Thoracic aorta endothelial cell (primary cell): Measurements from ENCODE around the gene PAOX. TPM values are rescaled to one million over a fixed set of nuclear protein-coding genes. Genes with fewer than 3 reads are reported as not detected.

Source experiments
- small RNA-seq: library from RNA; depleted of rRNA; stranded (forward); fragments of <200 nt; gene quantifications from one replicate; pipeline ENCODE3, GENCODE V24; 2012
- total RNA-seq: library from RNA; depleted of rRNA; stranded (reverse); fragments of >200 nt; gene quantifications from 2 replicates; pipeline ENCODE4 v1.2.3, GENCODE V29; 2012

The PAOX gene
- 3.9 and 4.6 TPM in 2 replicates for total RNA-seq

DNA sequence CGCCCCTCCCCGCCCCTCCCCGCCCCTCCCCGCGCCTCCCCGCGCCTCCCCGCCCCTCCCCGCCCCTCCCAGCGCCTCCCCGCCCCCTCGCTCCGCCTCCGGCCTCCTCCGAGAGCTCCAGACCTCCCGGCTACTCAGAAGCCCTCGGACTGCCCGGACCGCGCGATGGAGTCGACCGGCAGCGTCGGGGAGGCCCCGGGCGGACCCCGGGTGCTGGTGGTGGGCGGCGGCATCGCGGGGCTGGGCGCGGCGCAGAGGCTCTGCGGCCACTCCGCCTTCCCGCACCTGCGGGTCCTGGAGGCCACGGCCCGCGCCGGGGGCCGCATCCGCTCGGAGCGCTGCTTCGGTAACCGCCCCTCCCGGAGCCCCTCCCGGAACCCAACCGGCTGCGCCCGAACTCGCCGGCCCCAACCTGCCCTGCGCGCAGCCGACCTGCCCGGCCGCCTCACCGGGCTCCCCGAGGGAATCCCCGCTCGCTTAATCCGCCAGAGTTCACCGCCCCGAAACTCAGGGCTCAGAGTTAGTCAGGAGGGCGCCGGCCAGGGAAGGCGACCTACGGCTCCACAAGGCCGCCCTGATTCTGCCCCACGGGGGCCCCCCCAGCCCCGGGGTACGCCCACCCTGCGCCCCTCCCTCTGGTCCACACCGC is at the start of gene PAOX:
Gene PAOX (plus strand): TSS at position 111 of the 649 bp plus-strand sequence. CDS start 55 bp downstream, at position 166.

DNA sequence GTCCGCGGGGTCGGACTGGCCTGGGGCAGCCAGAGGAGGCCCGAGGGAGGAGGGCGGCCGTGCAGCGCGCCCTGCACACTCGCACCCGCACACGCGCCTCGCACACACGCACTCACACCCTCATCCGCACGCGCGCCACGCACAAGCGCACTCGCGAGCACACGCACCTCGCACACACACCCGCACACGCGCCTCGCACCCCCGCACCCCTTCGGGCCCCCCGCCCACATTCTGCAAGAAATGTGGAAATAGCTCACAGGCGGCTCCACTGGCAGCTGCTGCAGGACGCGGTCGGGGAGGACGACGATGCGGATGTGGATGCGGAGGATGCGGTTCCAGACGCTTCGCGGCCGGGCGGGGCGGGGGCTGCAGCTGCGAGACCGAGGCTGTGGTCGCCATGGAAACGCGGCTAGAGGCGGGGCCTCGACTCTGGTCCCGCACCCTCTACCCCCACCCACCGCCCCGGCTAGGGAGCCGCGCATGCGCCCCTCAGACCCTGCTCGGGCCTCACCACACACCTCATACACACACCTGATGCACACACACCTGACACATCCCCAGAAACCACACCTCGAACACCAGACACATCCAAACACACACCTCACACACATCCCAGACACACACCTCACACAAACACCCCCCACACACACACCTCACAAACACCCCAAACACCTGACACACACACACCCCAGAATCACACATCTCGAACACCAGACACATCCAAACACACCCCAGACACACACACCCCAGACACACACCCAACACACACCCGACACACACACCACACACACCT is 42.3 kb upstream of the PAOX start, which contains the start of gene CALY:
Gene CALY (minus strand): TSS at position 320 of the 793 bp plus-strand sequence. CDS start 7,907 bp downstream, outside the sequence.

DNA sequence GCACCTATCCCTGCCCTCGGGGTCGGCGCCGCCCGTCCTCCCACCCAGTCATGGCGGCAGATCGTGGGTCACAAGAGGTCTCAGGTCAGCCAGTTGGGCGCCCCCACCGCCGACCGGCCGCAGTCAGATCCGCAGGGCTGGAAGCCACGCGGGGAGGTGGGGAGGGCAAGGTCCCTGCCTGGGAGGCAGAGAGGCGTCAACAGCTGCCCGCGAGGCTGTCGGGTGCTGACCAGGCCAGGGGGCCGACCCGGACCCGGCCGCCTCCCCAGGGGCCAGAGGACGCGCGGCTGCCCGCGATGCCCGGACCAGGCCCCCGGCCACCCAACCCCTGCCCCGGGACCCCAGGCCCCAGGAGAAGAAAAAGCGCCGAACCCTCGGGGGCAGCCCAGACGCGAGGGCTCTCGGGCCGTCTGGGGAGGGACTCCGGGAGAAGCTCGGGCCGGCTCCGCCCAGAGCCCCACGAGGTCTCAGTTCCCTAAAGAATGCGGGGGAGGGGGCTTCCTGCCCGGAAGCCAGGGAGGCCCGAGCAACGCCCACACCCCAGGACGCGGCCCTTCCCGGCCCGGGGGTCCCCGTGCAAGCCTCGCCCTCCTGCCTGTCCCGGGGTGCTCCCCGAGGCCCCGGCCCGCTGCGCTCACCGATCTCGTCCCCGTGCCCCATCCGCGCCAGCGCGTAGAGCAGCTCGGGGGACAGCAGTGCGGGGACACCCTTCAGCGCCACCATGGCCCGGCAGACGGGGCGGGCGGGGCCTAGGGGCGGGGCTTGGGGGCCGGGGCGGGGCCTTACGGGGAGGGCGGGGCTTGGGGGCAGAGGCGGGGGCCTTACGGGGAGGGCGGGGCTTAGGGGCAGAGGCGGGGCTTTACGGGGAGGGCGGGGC is 21.5 kb upstream of the PAOX start, which contains the start of gene FUOM:
Gene FUOM (minus strand): TSS at position 735 of the 877 bp plus-strand sequence. CDS start 12 bp downstream, at position 723.

DNA sequence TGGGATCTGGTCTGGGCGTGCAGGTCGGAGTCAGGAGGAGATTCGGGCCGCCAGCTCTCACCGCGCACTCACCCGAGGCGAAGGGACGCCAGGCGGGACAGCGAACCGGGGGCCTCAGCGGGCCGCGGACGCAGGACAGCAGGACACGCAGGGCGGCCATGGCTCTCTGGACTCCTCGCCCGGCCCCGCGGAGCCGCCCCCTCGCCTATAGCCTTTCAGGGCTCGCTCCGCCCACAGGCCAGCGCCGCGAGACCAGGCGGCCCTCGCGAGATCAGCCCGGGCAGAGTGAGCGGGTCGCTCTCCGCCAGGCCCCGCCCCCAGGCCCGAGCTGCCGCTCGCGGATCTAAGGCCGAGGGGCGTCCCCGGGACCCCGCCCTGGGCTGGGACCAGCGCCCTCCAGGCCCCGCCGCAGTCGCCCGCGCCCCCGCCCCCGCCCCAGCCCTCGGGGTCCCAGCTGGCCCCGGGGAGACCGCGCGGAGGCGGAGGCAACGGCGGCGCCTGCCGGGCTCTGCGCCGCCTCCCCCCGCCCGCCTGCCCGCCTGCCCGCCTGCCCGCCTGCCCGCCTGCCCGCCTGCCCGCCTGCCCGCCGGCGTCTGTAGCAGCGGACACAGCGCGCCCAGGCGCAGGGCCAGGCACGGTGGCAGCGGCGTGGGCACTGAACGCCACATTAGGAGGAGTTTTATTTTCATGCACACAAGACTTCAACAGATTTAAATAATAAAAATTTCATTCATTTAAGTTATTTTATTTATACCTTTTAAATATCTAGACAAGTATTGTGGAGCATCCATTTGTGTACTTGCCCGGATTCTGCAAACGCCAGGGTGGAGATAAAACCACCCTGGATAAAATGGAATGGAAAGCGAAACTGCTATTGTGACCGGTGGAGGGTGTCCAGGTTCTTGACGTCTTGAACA is 5.6 kb upstream of the PAOX start, which contains the start of gene ECHS1:
Gene ECHS1 (minus strand): TSS at position 181 of the 917 bp plus-strand sequence. CDS start 21 bp downstream, at position 160.

DNA sequence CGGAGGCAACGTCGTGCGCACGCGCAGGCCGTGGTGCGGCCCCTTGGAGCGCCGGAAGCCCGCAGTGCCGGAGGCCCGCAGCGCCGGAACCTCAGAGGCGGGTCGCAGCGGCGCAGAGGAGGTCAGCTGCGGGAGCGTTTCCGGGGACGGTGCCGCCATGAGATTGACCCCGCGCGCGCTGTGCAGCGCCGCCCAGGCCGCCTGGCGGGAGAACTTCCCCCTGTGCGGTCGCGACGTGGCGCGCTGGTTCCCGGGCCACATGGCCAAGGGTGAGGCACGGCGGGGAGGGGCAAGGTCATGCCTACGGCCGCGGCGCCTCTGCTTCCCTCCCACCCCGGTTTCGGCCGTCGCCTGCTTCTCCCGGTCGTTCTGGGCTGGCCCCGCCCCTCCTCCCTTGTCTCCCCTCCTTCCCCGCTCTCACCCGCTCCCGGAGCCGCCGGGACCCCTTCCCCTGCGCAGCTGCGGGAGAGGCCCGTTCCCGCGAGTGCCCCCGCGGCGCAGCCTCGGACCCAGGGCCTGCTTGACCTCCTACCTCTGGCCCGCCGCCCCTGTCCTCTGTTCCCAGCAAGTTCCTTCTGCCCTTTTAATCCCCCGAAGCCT is 15.1 kb downstream of the PAOX start, which contains the start of gene MTG1:
Gene MTG1 (plus strand): TSS at position 94 of the 600 bp plus-strand sequence. CDS start 64 bp downstream, at position 158.

DNA sequence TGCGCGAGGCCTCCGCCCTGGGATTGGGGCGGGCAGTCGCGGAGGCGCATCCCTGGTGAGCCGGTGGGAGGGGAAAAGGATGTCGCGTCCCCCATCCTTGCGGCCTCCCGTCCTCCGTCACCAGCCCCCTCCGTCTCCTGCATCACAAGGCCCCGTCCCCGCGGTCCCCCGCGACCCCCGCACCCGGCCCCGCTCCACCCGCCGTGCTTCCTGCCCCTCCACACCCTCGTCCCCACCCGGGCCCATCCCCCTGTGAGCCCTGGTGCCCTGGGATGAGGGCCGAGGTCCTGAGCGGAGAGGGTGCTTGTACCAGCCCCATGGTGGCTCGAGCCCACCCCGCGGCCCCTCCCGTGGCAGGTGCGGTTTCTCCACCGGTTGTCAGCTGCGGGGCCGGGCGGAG is 45.5 kb downstream of the PAOX start, which contains the start of gene SPRN:
Gene SPRN (minus strand): TSS at position 25 of the 400 bp plus-strand sequence. CDS start 944 bp downstream, outside the sequence.

Small RNAs within 50 kb of the gene (small RNA-seq; reads per million reads assigned to genes)
- gene AL360181.4 = not detected
- not detected for gene BANF1P2
- gene MIR3944 = 0.21 reads per million

Other genes with a start within 250 kb of the PAOX start
- not detected in 2 replicates for gene KNDC1, start 219.0 kb upstream of the PAOX start, total RNA-seq
- gene UTF1, start 149.0 kb upstream of the PAOX start, total RNA-seq = not detected in 2 replicates
- gene VENTX, start 141.4 kb upstream of the PAOX start, total RNA-seq = not detected in 2 replicates
- 0.07 and 0.13 TPM in 2 replicates for gene ADAM8, start 102.4 kb upstream of the PAOX start, total RNA-seq
- 47.2 and 59.9 TPM in 2 replicates for gene TUBGCP2, start 70.4 kb upstream of the PAOX start, total RNA-seq
- gene ZNF511, start 70.3 kb upstream of the PAOX start, total RNA-seq = 24.2 and 25.9 TPM in 2 replicates
- not detected in 2 replicates for gene CALY, start 42.4 kb upstream of the PAOX start, total RNA-seq
- gene PRAP1, start 31.9 kb upstream of the PAOX start, total RNA-seq = not detected in 2 replicates
- gene FUOM, start 21.2 kb upstream of the PAOX start, total RNA-seq = 17.0 and 18.4 TPM in 2 replicates
- 62.0 and 63.2 TPM in 2 replicates for gene ECHS1, start 5.9 kb upstream of the PAOX start, total RNA-seq
- gene MTG1, start 14.9 kb downstream of the PAOX start, total RNA-seq = 40.7 and 45.3 TPM in 2 replicates
- gene SPRN, start 45.4 kb downstream of the PAOX start, total RNA-seq = not detected in 2 replicates
- 0.66 and 0.86 TPM in 2 replicates for gene SCART1, start 74.7 kb downstream of the PAOX start, total RNA-seq
- not detected in 2 replicates for gene CYP2E1, start 148.1 kb downstream of the PAOX start, total RNA-seq
- gene SYCE1, start 186.3 kb downstream of the PAOX start, total RNA-seq = 0.14 TPM in 1 of 2 replicates, not detected in the other
- gene FRG2B, start 247.5 kb downstream of the PAOX start, total RNA-seq = not detected in 2 replicates